ENCODE data around the gene VTI1A.

Gene VTI1A

DNA sequence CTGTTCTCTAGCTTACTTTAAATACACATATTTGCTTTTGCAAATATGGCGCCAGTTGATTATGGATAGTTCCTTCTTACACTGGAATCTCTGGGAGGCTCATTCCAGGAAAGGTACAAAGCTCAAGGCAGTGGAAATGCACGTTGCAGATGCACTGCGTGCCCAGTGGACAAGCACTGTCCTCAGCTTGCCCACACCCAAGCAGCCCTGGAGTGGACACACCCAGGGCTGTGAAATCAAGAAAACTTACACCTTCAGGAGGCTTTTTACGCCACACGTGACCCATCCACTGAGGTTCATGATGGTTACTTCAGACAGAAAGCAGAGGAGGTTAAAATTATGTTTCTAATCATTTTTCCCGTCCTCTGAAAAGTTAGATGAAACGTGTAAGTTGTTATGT is 248.5 kb downstream of the VTI1A start:
- DNase-seq = no peak

DNA sequence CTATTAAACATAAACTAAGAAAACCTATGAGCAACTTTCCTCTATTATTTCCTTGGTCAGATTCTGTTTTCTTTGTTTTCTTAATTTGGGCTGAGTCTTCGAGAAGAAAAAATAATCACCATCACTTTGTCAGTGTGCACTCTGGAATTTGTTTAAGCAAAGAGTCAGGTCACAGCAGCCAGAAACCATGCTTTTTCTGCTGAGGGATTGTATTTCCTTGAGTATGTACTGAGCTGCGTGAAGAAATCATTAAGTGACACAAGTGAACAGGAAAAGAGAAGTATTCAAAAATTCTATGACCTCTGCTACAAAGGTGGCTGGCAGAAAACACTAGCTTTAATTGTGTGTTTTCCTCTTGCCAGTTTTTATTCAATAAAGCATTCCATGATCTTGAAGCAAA is 249.6 kb downstream of the VTI1A start:
- DNase-seq = no peak

GRCh38 chr10:112698133-112698817 is 251.3 kb downstream of the VTI1A start:
- no peak for DNase-seq

DNA sequence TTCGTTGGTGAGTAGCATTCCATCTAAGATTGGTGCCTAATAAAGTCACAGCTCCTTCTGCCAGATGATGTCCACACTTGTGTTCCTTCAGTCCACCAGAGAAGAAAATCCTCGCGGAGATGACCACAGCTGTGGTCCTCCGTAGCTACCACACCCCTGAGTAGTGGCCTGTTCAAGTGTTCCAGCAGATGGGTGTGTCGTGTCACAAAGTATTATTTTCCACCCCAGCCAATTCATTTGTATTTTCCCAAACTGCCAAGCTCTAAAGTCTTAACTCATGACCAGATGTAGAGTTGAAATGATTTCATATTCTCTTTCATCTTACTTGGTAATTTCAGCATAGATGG is 251.8 kb downstream of the VTI1A start:
- no peak for DNase-seq

- DNase-seq = no peak
Observed at GRCh38 chr10:112700215-112700671, 253.2 kb downstream of the VTI1A start.

DNA sequence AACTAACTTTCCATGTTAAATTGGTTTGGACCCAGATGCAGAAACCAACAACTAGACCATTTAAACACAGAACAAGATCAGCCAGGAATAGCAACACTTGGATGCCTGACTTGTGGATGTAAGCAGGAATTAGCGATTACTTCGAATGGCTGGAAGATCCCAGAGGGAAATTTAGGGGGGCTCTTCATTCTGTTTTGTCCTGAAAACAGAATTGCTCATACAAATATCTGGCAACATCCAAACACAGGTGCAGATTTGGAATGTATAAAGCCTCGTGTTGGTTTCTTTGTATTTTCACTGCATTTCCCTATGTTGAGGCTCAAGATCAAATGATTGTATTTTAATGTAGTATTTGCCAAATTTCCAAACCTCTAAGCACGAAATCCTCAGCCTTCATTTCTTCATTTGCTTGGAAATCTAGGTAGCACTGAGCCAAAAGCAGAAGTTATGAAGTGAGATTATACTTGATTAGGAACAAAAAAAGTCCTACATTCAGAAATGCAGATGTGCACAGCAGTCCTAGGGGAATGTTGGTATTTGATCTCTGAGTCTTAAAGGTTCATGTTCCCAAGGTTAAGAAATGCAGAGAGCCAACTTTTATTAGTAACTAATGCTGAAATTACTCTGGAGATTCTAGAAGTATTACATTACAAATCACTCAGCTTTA is 254.3 kb downstream of the VTI1A start:
- no peak for DNase-seq

- DNase-seq = no peak
Observed at GRCh38 chr10:112701878-112702255, 254.9 kb downstream of the VTI1A start.

DNA sequence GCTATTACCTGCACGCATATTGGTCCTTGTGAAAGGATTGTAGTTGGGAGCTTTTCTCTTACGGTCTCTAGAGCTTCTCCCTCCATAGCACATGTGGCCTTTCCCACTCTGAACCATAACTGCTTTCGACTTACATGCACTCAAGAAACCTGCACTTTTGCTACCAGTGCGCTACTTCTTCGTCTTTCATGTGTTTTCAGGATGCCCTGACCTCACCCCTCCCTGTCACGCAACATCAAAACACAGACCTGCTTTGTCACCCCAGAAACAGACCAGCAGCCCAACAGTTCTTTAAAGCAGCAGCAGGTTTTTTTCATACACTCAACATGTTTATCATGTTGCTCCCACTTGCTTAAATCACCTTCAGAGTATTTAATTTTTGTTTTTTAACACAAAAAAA is 259.6 kb downstream of the VTI1A start:
- no peak for DNase-seq

DNA sequence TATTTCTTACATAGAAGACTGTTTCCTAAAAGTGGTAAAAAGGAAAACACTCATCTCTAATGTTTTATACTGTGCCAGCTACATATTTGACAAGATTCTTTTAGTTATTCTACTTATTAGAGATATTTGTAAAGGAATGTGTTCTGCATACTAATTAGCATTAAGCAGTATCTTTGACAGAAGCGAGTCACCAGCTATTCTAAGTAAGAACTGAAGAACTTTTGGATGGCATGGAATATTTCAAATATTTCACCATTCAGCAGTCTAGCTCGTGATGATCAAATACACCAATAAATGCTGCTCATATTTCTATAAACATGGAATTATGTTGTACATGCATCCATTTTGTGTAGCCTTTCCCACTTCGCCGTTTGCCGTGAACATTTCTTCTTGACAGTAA is 261.4 kb downstream of the VTI1A start:
- no peak for DNase-seq

- no peak for DNase-seq
Observed at GRCh38 chr10:112710528-112710927, 263.5 kb downstream of the VTI1A start.

GRCh38 chr10:112711366-112711765 is 264.4 kb downstream of the VTI1A start:
- DNase-seq = no peak

DNA sequence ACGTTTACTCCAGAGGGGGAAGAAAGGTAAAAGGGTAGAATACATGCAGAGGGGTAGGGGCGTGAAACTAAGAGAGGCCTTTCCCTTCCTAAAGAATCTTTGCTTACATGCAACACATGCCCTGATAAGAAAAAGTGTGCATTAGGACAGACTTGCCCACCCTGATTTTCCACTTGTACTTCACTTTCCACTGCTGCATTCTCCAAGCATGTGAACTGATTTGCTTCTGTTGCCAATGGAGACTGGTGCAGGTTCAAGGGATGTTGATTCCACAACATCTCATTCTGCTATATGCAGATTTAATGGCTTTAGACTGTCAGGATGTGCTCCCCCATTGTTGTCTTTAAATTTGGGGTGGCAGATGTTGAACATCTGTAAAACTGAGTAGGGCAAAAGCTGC is 265.5 kb downstream of the VTI1A start:
- DNase-seq = no peak

GRCh38 chr10:112713411-112713810 is 266.4 kb downstream of the VTI1A start:
- DNase-seq = no peak

- DNase-seq = no peak
Observed at GRCh38 chr10:112715581-112715980, 268.6 kb downstream of the VTI1A start.

DNA sequence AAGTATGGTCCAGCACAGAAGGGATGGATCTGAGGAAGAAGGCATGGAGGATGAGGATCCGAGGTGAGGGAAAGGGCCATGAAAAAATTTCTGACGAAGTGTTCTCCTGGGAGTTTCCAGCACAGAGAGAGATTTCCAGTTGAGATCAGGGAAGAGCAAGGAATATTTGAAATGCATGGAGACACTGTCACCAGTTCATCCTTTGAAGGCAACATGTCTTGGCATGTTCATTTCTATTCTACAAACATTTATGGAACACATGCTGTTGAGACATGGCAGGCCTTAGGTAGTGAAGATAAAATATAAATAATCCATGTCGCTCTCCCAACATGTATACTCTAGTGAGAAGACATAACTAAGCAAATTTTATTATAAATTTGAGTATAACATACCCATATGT is 269.1 kb downstream of the VTI1A start:
- DNase-seq = no peak

GRCh38 chr10:112716924-112717413 is 270.0 kb downstream of the VTI1A start:
- DNase-seq = no peak

GRCh38 chr10:112720178-112720577 is 273.2 kb downstream of the VTI1A start:
- no peak for DNase-seq

- no peak for DNase-seq
Observed at GRCh38 chr10:112721080-112721698, 274.2 kb downstream of the VTI1A start.

DNA sequence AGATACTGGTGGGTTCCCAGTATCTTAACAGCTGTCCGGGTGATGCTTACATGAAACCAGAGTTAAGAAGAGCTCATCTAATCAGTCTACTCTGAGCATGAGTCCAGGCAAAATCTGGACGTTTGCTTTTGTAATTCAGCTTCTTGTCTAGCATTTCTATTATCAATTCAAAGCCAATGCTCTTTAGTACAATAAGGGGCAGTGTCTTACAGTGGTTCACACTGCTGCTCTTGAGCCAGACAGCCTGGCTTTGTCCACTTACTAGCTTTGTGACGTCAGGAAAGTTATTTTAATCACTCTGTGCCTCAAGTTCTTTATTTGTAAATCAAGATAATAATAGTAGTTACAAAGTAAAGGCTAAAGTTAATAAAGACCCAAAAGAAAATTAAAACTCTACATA is 275.7 kb downstream of the VTI1A start:
- no peak for DNase-seq

GRCh38 chr10:112723876-112724275 is 276.9 kb downstream of the VTI1A start:
- no peak for DNase-seq

GRCh38 chr10:112724404-112724991 is 277.5 kb downstream of the VTI1A start:
- no peak for DNase-seq

GRCh38 chr10:112728118-112728883 is 281.3 kb downstream of the VTI1A start:
- no peak for DNase-seq

- DNase-seq = no peak
Observed at GRCh38 chr10:112728997-112729396, 282.0 kb downstream of the VTI1A start.
